ENCODE results near the gene CCP110.

DNA sequence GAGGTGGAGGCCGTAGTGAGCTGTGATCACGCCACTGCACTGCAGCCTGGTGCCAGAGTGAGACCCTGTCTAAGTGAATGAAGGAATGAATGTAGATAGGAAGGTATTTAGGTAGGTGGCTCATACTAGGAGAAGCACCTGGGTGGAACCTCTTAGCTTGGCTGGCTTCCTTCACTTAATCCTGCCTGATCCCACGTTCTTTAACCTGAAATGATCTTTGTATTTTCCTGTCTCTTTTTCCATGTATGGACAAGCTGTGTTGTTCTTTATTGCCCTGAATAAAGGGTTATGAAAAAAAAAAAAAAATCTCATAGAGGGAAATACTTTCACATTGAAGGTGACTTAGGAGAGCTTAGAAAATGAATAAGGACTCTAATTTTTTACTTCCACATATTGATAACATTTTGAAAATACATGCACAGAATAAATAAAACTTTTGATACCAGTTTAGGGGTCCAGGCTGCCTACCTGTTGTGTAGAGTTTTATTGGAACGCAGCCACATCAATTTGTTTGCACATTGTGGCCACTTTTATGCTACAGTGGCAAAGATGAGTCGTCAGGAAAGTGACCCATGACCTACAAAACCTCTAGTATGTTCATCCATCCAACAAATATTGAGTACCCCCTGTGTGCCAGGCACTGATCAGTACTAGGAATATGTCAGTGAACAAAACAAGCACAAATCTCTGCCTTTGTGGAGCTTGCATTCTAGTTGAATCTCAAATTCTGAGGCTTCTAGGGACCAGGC lies 76.4 kb downstream of the CCP110 start:
- TF ChIP-seq EZH2phosphoT487 (IDR thresholded peaks at IDR 0.05; ENCODE audit: borderline replicate concordance): no peak
- TF ChIP-seq, protein P1, sequence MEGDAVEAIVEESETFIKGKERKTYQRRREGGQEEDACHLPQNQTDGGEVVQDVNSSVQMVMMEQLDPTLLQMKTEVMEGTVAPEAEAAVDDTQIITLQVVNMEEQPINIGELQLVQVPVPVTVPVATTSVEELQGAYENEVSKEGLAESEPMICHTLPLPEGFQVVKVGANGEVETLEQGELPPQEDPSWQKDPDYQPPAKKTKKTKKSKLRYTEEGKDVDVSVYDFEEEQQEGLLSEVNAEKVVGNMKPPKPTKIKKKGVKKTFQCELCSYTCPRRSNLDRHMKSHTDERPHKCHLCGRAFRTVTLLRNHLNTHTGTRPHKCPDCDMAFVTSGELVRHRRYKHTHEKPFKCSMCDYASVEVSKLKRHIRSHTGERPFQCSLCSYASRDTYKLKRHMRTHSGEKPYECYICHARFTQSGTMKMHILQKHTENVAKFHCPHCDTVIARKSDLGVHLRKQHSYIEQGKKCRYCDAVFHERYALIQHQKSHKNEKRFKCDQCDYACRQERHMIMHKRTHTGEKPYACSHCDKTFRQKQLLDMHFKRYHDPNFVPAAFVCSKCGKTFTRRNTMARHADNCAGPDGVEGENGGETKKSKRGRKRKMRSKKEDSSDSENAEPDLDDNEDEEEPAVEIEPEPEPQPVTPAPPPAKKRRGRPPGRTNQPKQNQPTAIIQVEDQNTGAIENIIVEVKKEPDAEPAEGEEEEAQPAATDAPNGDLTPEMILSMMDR (conservative IDR thresholded peaks at IDR 0.05; ENCODE audit: low read length): no peak

All from Loucy (cell line).